Measurements from ENCODE around the gene IL32.

The IL32 gene

GRCh38 chr16:3097266-3097665, 31.8 kb downstream of the IL32 start:
- no peak for TF ChIP-seq ISL1 (CRISPR knock-in tag; IDR thresholded peaks at IDR 0.05)
- no peak for TF ChIP-seq TCF4 (CRISPR knock-in tag; IDR thresholded peaks at IDR 0.05; ENCODE audit: borderline replicate concordance)
- no peak for TF ChIP-seq ZC3H10 (CRISPR knock-in tag; IDR thresholded peaks at IDR 0.05)
- no peak for TF ChIP-seq CSDC2 (CRISPR knock-in tag; IDR thresholded peaks at IDR 0.05)
- TF ChIP-seq CSRNP3 (CRISPR knock-in tag; IDR thresholded peaks at IDR 0.05): no peak
- TF ChIP-seq SNAI2 (CRISPR knock-in tag; IDR thresholded peaks at IDR 0.05): no peak
- TF ChIP-seq ARNTL (CRISPR knock-in tag; IDR thresholded peaks at IDR 0.05; ENCODE audit: borderline replicate concordance, low read depth): no peak
- TF ChIP-seq ZFP3 (CRISPR knock-in tag; IDR thresholded peaks at IDR 0.05): no peak
- TF ChIP-seq GLIS3 (CRISPR knock-in tag; IDR thresholded peaks at IDR 0.05): no peak
- no peak for TF ChIP-seq RARB (CRISPR knock-in tag; IDR thresholded peaks at IDR 0.05)
- TF ChIP-seq ZNF565 (CRISPR knock-in tag; conservative IDR thresholded peaks at IDR 0.05; ENCODE audit: low read depth): no peak
- TF ChIP-seq BACH2 (CRISPR knock-in tag; IDR thresholded peaks at IDR 0.05; ENCODE audit: borderline replicate concordance): no peak
- no peak for TF ChIP-seq PATZ1 (CRISPR knock-in tag; IDR thresholded peaks at IDR 0.05; ENCODE audit: borderline replicate concordance)
- TF ChIP-seq CREB5 (CRISPR knock-in tag; IDR thresholded peaks at IDR 0.05; ENCODE audit: low read depth): no peak
- no peak for TF ChIP-seq ESRRG (CRISPR knock-in tag; IDR thresholded peaks at IDR 0.05)
- no peak for TF ChIP-seq POU6F1 (CRISPR knock-in tag; IDR thresholded peaks at IDR 0.05; ENCODE audit: borderline replicate concordance, low read depth)
- TF ChIP-seq TOX (CRISPR knock-in tag; IDR thresholded peaks at IDR 0.05; ENCODE audit: borderline replicate concordance): no peak
- TF ChIP-seq ZNF70 (CRISPR knock-in tag; IDR thresholded peaks at IDR 0.05): no peak
- ATAC-seq: no peak

- TF ChIP-seq PPARA (CRISPR knock-in tag; IDR thresholded peaks at IDR 0.05; ENCODE audit: borderline replicate concordance): no peak
- TF ChIP-seq ZFP3 (CRISPR knock-in tag; IDR thresholded peaks at IDR 0.05): no peak
- no peak for TF ChIP-seq TOX (CRISPR knock-in tag; IDR thresholded peaks at IDR 0.05; ENCODE audit: borderline replicate concordance)
- ATAC-seq: no peak
These were observed 33.3 kb downstream of the IL32 start, which contains the start of gene ZSCAN10 for GRCh38 chr16:3098459-3099394. ZSCAN10 (minus strand) TSS chr16:3099294; CDS start chr16:3092937, 6,357 bp downstream.

GRCh38 chr16:3099395-3099731, 33.9 kb downstream of the IL32 start:
- no peak for ATAC-seq
- no peak for TF ChIP-seq BACH2 (CRISPR knock-in tag; IDR thresholded peaks at IDR 0.05; ENCODE audit: borderline replicate concordance)
- no peak for TF ChIP-seq ZNF565 (CRISPR knock-in tag; conservative IDR thresholded peaks at IDR 0.05; ENCODE audit: low read depth)
- no peak for TF ChIP-seq ESRRG (CRISPR knock-in tag; IDR thresholded peaks at IDR 0.05)
- TF ChIP-seq PPARA (CRISPR knock-in tag; IDR thresholded peaks at IDR 0.05; ENCODE audit: borderline replicate concordance): no peak
- TF ChIP-seq CREB5 (CRISPR knock-in tag; IDR thresholded peaks at IDR 0.05; ENCODE audit: low read depth): no peak
- TF ChIP-seq PATZ1 (CRISPR knock-in tag; IDR thresholded peaks at IDR 0.05; ENCODE audit: borderline replicate concordance): no peak
- TF ChIP-seq CSDC2 (CRISPR knock-in tag; IDR thresholded peaks at IDR 0.05): no peak
- TF ChIP-seq CSRNP3 (CRISPR knock-in tag; IDR thresholded peaks at IDR 0.05): no peak
- no peak for TF ChIP-seq ARNTL (CRISPR knock-in tag; IDR thresholded peaks at IDR 0.05; ENCODE audit: borderline replicate concordance, low read depth)
- no peak for TF ChIP-seq ZFP3 (CRISPR knock-in tag; IDR thresholded peaks at IDR 0.05)

Measured in SK-N-SH treated with all-trans-retinoic acid at 6 μM for 48 hours (cell line).